Liver (tissue), 9 donors: ENCODE measurements around the gene NHSL2. TPM values are rescaled to one million over a fixed set of nuclear protein-coding genes. Genes with fewer than 3 reads are reported as not detected.
A peak's percentile ranks its signal among the peaks of the same experiment; 100 is the strongest.

ENCODE experiments used
- DNase-seq: peaks from one replicate; pipeline ENCODE4 v3.0.0-alpha.2; 2017; ENCODE audit warnings: low spot score
- H3K27ac ChIP-seq, 2 donors: one replicate each; pipeline ENCODE4 v1.7.0; 2013; ENCODE audit warnings: inconsistent platforms in 2 of 2, low read length in 2 of 2, control low read depth in 1 of 2, low read depth in 1 of 2, mild to moderate bottlenecking in 1 of 2
- H3K27me3 ChIP-seq, 4 donors: one replicate each; pipeline versions ENCODE4 v1.6.1 to v1.7.0; 2013; ENCODE audit warnings: low read length in 3 of 4, inconsistent platforms in 1 of 4, mild to moderate bottlenecking in 1 of 4, moderate library complexity in 1 of 4; ENCODE audit not compliant: control insufficient read depth in 4 of 4, insufficient read depth in 4 of 4
- H3K36me3 ChIP-seq, 4 donors: one replicate each; pipeline versions ENCODE4 v1.6.1 to v1.7.0; 2013; ENCODE audit warnings: low read length in 3 of 4, mild to moderate bottlenecking in 3 of 4, low read depth in 1 of 4, moderate library complexity in 1 of 4; ENCODE audit not compliant: control insufficient read depth in 4 of 4, insufficient read depth in 3 of 4
- H3K4me1 ChIP-seq, 4 donors: one replicate each; pipeline versions ENCODE4 v1.6.1 to v1.7.0; 2013; ENCODE audit warnings: low read length in 3 of 4, mild to moderate bottlenecking in 3 of 4, moderate library complexity in 1 of 4; ENCODE audit not compliant: control insufficient read depth in 4 of 4, insufficient read depth in 4 of 4
- H3K4me3 ChIP-seq, 3 donors: one replicate each; pipeline versions ENCODE4 v1.6.1 to v1.7.0; 2013; ENCODE audit warnings: low read length in 3 of 3, control low read depth in 1 of 3, low read depth in 1 of 3, mild to moderate bottlenecking in 1 of 3
- H3K9ac ChIP-seq, 2 donors: one replicate each; pipeline ENCODE4 v1.7.0; 2013; ENCODE audit warnings: low read length in 2 of 2, mild to moderate bottlenecking in 2 of 2, moderate library complexity in 2 of 2, control low read depth in 1 of 2, low read depth in 1 of 2
- H3K9me3 ChIP-seq, 4 donors: one replicate each; pipeline versions ENCODE4 v1.6.1 to v1.7.0; 2013; ENCODE audit warnings: low read length in 3 of 4; ENCODE audit not compliant: control insufficient read depth in 4 of 4
- EGR1 ChIP-seq, 2 donors: IDR thresholded peaks; 2 replicates each; pipeline ENCODE4 v1.6.1; 2016 to 2018; ENCODE audit warnings: antibody characterized with exemption in 2 of 2, low read depth in 2 of 2
- FOXA1 ChIP-seq: IDR thresholded peaks from 2 replicates; pipeline ENCODE4 v1.6.1; 2016; ENCODE audit warnings: antibody characterized with exemption
- FOXA2 ChIP-seq: IDR thresholded peaks from 2 replicates; pipeline ENCODE4 v1.6.1; 2016; ENCODE audit warnings: antibody characterized with exemption
- GABPA ChIP-seq, 2 donors: IDR thresholded peaks in 1 of 2; conservative IDR thresholded peaks in 1 of 2; 2 replicates each; pipeline ENCODE4 v1.6.1; 2016; ENCODE audit warnings: antibody characterized with exemption in 2 of 2, mild to moderate bottlenecking in 1 of 2, moderate library complexity in 1 of 2
- HNF4A ChIP-seq, 2 donors: conservative IDR thresholded peaks; 2 replicates each; pipeline ENCODE4 v1.6.1; 2016; ENCODE audit warnings: antibody characterized with exemption in 2 of 2, mild to moderate bottlenecking in 2 of 2
- JUND ChIP-seq, 2 donors: IDR thresholded peaks; 2 replicates each; pipeline ENCODE4 v1.6.1; 2016; ENCODE audit warnings: antibody characterized with exemption in 2 of 2
- NR2F2 ChIP-seq: IDR thresholded peaks from 2 replicates; pipeline ENCODE4 v1.6.1; 2016; ENCODE audit warnings: antibody characterized with exemption
- RAD21 ChIP-seq, 2 donors: IDR thresholded peaks; 2 replicates each; pipeline ENCODE4 v1.6.1; 2016; ENCODE audit warnings: antibody characterized with exemption in 2 of 2, mild to moderate bottlenecking in 2 of 2
- RXRA ChIP-seq, 2 donors: IDR thresholded peaks; 2 replicates each; pipeline ENCODE4 v1.6.1; 2017 to 2018; ENCODE audit warnings: antibody characterized with exemption in 2 of 2, mild to moderate bottlenecking in 1 of 2
- SP1 ChIP-seq: IDR thresholded peaks from 2 replicates; pipeline ENCODE4 v1.6.1; 2018; ENCODE audit warnings: antibody characterized with exemption, mild to moderate bottlenecking
- TAF1 ChIP-seq: conservative IDR thresholded peaks from 2 replicates; pipeline ENCODE4 v1.6.1; 2016; ENCODE audit warnings: antibody characterized with exemption, mild to moderate bottlenecking
- YY1 ChIP-seq: IDR thresholded peaks from 2 replicates; pipeline ENCODE4 v1.6.1; 2016; ENCODE audit warnings: antibody characterized with exemption, mild to moderate bottlenecking
- WGBS: extraction: QIAGEN DNeasy Blood & Tissue Kit; methylation state at CpG from one replicate; pipeline ENCODE4 v1.1.7; 2013; 5-methylcytosine and 5-hydroxymethylcytosine counted together
- polyA plus RNA-seq, 2 donors: library from polyadenylated mRNA; stranded (reverse) in 1 of 2; unstranded in 1 of 2; fragments of 200-250 nt in 1 of 2; fragments of >200 nt in 1 of 2; fragmentation: Nextera tagmentation in 1 of 2; extraction: Ambion mirVana in 1 of 2; gene quantifications; one replicate each; pipeline versions ENCODE4 v1.2.1 to v1.2.3, GENCODE V29; 2013 to 2015
- total RNA-seq, 2 donors: library from RNA; depleted of rRNA; stranded (reverse); fragments of >200 nt; gene quantifications; one replicate each; pipeline ENCODE4 v1.2.3, GENCODE V29; 2014
- TF ChIP-seq, protein P1 (sequence below): fragments of 150-350 bp; IDR thresholded peaks from 2 replicates; pipeline ENCODE4 v1.5.1; 2017; ENCODE audit warnings: improper control_type of control experiment, low read depth, low read length; ENCODE audit not compliant: missing input control
- TF ChIP-seq, protein P2 (sequence below): IDR thresholded peaks from 2 replicates; pipeline ENCODE4 v1.6.1; 2016; ENCODE audit warnings: antibody characterized with exemption, mild to moderate bottlenecking
- TF ChIP-seq, protein P3 (sequence below): IDR thresholded peaks from 2 replicates; pipeline ENCODE4 v1.6.1; 2016; ENCODE audit warnings: antibody characterized with exemption
- TF ChIP-seq, protein P4 (sequence below): IDR thresholded peaks from 2 replicates; pipeline ENCODE4 v1.6.1; 2016; ENCODE audit warnings: antibody characterized with exemption
- donor health status: healthy.
- donor health status: healthy.
- donor health status: healthy.
- donor health status: healthy.
- donor health status: healthy.

Gene NHSL2
- total and polyA plus RNA-seq, 4 donors = 0.45 to 1.3 (median 1.1) TPM

DNA sequence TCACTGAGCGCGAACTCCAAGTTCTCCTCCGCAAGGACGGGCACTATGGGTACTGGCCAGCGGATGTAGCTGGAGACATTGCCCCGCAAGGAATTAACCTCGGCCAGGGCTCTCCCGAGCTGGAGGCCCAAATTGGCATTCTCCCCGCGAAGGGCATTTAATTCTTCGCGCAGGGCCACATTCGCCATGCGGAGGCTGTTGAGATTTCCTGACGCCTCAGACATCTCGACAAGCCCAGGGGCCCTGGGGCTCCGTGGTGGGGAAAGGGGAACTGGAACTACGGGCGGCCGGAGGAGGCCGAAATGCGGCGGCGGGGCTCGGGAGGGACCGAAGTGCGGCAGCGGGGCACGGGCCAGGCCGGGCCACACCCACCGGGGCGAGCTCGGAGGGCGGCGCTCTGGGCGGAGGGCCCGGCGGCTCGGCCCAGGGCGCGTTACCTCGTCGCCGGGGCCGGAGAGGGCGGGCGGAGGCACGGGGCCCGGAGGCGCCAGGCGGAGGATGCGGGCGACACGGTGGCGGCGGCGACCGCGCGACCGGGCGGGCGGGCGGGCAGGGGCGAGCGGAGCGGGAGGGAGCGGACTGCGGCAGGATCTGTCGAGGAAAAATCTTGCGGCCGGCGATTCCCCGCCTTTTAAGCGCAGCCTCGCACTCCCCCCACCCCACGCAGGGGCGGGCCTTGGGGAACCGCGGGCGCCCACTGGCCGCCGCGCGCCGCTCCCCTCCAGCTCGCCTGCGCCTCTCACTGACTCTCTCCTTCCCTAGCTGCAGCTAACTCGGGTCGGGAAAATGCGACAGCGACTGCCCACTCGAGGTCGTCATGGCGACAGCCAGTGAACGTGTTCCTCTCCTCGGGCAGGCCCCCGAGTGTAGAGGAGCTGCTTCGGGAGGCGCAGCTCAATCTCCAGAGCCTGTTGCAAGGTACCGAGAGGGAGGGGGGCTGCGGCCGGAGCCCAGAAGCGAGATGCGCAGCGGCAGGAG is 221.0 kb downstream of the NHSL2 start, which contains the start of gene RTL5:
TSS of gene RTL5 (minus strand) at position 599 of the 978 bp plus-strand sequence.
- no peaks in the 10 kb centered on the region for H3K27me3 ChIP-seq
- 2% methylated on average over 92 of the region's 106 CpGs for WGBS
- no peak within 1 kb of the TSS for H3K9ac ChIP-seq
- H3K4me3 ChIP-seq = peak within 1 kb of the TSS in 2 of 3 donors; percentile 7 to 57
- no peaks in the 10 kb centered on the region for H3K36me3 ChIP-seq
- TF ChIP-seq JUND (IDR thresholded peaks at IDR 0.05) (no peak), RAD21 (IDR thresholded peaks at IDR 0.05) (peak in 1 of 2 donors; percentile 18), NR2F2 (no peak), HNF4A (conservative IDR thresholded peaks at IDR 0.05) (no peak), SP1 (peak; percentile 23)
- TF ChIP-seq, protein P1, sequence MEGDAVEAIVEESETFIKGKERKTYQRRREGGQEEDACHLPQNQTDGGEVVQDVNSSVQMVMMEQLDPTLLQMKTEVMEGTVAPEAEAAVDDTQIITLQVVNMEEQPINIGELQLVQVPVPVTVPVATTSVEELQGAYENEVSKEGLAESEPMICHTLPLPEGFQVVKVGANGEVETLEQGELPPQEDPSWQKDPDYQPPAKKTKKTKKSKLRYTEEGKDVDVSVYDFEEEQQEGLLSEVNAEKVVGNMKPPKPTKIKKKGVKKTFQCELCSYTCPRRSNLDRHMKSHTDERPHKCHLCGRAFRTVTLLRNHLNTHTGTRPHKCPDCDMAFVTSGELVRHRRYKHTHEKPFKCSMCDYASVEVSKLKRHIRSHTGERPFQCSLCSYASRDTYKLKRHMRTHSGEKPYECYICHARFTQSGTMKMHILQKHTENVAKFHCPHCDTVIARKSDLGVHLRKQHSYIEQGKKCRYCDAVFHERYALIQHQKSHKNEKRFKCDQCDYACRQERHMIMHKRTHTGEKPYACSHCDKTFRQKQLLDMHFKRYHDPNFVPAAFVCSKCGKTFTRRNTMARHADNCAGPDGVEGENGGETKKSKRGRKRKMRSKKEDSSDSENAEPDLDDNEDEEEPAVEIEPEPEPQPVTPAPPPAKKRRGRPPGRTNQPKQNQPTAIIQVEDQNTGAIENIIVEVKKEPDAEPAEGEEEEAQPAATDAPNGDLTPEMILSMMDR = no peak
- TF ChIP-seq, protein P2, sequence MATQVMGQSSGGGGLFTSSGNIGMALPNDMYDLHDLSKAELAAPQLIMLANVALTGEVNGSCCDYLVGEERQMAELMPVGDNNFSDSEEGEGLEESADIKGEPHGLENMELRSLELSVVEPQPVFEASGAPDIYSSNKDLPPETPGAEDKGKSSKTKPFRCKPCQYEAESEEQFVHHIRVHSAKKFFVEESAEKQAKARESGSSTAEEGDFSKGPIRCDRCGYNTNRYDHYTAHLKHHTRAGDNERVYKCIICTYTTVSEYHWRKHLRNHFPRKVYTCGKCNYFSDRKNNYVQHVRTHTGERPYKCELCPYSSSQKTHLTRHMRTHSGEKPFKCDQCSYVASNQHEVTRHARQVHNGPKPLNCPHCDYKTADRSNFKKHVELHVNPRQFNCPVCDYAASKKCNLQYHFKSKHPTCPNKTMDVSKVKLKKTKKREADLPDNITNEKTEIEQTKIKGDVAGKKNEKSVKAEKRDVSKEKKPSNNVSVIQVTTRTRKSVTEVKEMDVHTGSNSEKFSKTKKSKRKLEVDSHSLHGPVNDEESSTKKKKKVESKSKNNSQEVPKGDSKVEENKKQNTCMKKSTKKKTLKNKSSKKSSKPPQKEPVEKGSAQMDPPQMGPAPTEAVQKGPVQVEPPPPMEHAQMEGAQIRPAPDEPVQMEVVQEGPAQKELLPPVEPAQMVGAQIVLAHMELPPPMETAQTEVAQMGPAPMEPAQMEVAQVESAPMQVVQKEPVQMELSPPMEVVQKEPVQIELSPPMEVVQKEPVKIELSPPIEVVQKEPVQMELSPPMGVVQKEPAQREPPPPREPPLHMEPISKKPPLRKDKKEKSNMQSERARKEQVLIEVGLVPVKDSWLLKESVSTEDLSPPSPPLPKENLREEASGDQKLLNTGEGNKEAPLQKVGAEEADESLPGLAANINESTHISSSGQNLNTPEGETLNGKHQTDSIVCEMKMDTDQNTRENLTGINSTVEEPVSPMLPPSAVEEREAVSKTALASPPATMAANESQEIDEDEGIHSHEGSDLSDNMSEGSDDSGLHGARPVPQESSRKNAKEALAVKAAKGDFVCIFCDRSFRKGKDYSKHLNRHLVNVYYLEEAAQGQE = no peak
- peak; percentile 48 for DNase-seq
- no peak within 1 kb of the TSS for H3K27ac ChIP-seq
- H3K4me1 ChIP-seq = peaks cover 2 to 22% (median 5%) of the 10 kb centered on the region in 4 donors
- no peaks in the 10 kb centered on the region for H3K9me3 ChIP-seq

DNA sequence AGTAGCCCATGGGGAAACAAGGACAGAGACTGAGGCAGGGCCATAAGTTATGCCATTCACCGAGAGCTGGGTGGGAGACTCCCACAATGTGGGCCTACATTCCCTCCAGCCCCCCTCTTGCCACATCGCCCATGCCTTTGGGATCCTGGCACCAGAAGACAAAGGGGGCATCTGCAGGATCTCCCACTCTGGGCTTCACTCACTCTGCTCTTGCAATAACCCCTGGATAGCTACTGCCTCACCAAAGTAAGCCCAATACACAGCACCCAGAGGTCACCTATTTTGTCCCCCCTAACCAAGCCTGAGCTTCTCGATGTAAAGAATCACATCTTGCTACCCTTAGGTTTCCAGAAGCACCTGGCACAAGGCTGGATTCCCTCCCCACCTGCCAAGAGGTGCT is 221.8 kb downstream of the NHSL2 start:
- H3K9me3 ChIP-seq = no peaks in the 10 kb centered on the region
- H3K4me1 ChIP-seq = peaks cover 2 to 14% (median 4%) of the 10 kb centered on the region in 4 donors
- WGBS = 97% methylated on average over 3 of the region's 3 CpGs
- no peaks in the 10 kb centered on the region for H3K27me3 ChIP-seq
- H3K36me3 ChIP-seq = no peaks in the 10 kb centered on the region
- no peak overlapping the region for H3K9ac ChIP-seq
- H3K4me3 ChIP-seq = peak overlapping the region in 1 of 3 donors; percentile 57
- H3K27ac ChIP-seq = no peak overlapping the region
- no peak for DNase-seq
- TF ChIP-seq, protein P3, sequence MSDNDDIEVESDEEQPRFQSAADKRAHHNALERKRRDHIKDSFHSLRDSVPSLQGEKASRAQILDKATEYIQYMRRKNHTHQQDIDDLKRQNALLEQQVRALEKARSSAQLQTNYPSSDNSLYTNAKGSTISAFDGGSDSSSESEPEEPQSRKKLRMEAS = no peak
- TF ChIP-seq YY1 (no peak), HNF4A (conservative IDR thresholded peaks at IDR 0.05) (no peak), FOXA2 (no peak), RAD21 (IDR thresholded peaks at IDR 0.05) (no peak), TAF1 (no peak), EGR1 (IDR thresholded peaks at IDR 0.05; ENCODE audit: low read depth in 2 of 2) (no peak), RXRA (IDR thresholded peaks at IDR 0.05) (no peak), JUND (IDR thresholded peaks at IDR 0.05) (no peak), NR2F2 (no peak), FOXA1 (no peak), GABPA (IDR thresholded peaks at IDR 0.05 in 1 of 2, conservative IDR thresholded peaks at IDR 0.05 in 1 of 2) (no peak)
- TF ChIP-seq, protein P4, sequence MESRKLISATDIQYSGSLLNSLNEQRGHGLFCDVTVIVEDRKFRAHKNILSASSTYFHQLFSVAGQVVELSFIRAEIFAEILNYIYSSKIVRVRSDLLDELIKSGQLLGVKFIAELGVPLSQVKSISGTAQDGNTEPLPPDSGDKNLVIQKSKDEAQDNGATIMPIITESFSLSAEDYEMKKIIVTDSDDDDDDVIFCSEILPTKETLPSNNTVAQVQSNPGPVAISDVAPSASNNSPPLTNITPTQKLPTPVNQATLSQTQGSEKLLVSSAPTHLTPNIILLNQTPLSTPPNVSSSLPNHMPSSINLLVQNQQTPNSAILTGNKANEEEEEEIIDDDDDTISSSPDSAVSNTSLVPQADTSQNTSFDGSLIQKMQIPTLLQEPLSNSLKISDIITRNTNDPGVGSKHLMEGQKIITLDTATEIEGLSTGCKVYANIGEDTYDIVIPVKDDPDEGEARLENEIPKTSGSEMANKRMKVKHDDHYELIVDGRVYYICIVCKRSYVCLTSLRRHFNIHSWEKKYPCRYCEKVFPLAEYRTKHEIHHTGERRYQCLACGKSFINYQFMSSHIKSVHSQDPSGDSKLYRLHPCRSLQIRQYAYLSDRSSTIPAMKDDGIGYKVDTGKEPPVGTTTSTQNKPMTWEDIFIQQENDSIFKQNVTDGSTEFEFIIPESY = no peak
- TF ChIP-seq, protein P1 = no peak
- TF ChIP-seq, protein P2 = no peak
